Heart right ventricle (tissue), 16 donors: ENCODE data around the gene CXorf65. TPM values are rescaled to one million over a fixed set of nuclear protein-coding genes. Genes with fewer than 3 reads are reported as not detected.

Experiments
- ATAC-seq, 8 donors: fragments of 200-7000 bp; cut with Tn5 transposase; one replicate each; pipeline ENCODE4 v1.9.1; 2020; ENCODE audit warnings: mild to moderate bottlenecking in 8 of 8, moderate library complexity in 8 of 8, moderate number of reproducible peaks in 1 of 8
- DNase-seq, 2 donors: peaks; one replicate each; pipeline ENCODE4 v3.0.0-alpha.2; 2020
- H3K27ac ChIP-seq, 10 donors: fragments of 200-600 bp; sonication (generic) in 2 of 10; one replicate each; pipeline versions ENCODE4 v1.5.0 to v1.8.0; 2020 to 2022; ENCODE audit warnings: mild to moderate bottlenecking in 3 of 10
- H3K27me3 ChIP-seq, 7 donors: fragments of 200-600 bp; one replicate each; pipeline ENCODE4 v1.8.0; 2021 to 2022; ENCODE audit warnings: mild to moderate bottlenecking in 2 of 7
- H3K36me3 ChIP-seq, 9 donors: fragments of 200-600 bp; sonication (generic) in 1 of 9; one replicate each; pipeline versions ENCODE4 v1.5.0 to v1.8.0; 2020 to 2022; ENCODE audit warnings: mild to moderate bottlenecking in 2 of 9
- H3K4me1 ChIP-seq, 9 donors: fragments of 200-600 bp; sonication (generic) in 1 of 9; one replicate each; pipeline versions ENCODE4 v1.5.0 to v1.8.0; 2020 to 2022; ENCODE audit warnings: mild to moderate bottlenecking in 4 of 9
- H3K4me3 ChIP-seq, 10 donors: fragments of 200-600 bp; sonication (generic) in 2 of 10; one replicate each; pipeline versions ENCODE4 v1.5.0 to v1.8.0; 2020 to 2022; ENCODE audit warnings: mild to moderate bottlenecking in 7 of 10, moderate library complexity in 2 of 10
- H3K9me3 ChIP-seq, 11 donors: fragments of 200-600 bp in 10 of 11; sonication (generic) in 2 of 11; one replicate each; pipeline versions ENCODE4 v1.5.0 to v1.8.0; 2013 to 2022; ENCODE audit warnings: mild to moderate bottlenecking in 2 of 11, control low read depth in 1 of 11, moderate library complexity in 1 of 11
- WGBS, 2 donors: extraction: QIAGEN DNeasy Blood & Tissue Kit; methylation state at CpG; one replicate each; pipeline ENCODE4 v1.1.7; 2013; ENCODE audit warnings: inconsistent platforms in 1 of 2; 5-methylcytosine and 5-hydroxymethylcytosine counted together
- intact Hi-C, 10 donors: fragments of 100-400 bp; cut with DNase I; formaldehyde crosslinking; loops; one replicate each; pipeline versions ENCODE4 v1.11.1 to v1.14.2; 2022
- polyA plus RNA-seq, 2 donors: library from polyadenylated mRNA; stranded (reverse); fragments of 200-250 nt; gene quantifications; one replicate each; pipeline ENCODE4 v1.2.3, GENCODE V29; 2013
- total RNA-seq, 10 donors: library from RNA; stranded (reverse); fragmentation: NEBNext Ultra II Directional in 3 of 10; extraction: Animal tissue kit (Norgen Biotek cat#: 25700) in 3 of 10; gene quantifications; one replicate each; pipeline versions ENCODE4 v1.2.1 to v1.2.4, GENCODE V29; 2021 to 2023
- TF ChIP-seq, protein P1 (sequence below), 9 donors: fragments of 200-600 bp; sonication (generic) in 2 of 9; IDR thresholded peaks; one replicate each; pipeline versions ENCODE4 v1.5.0 to v1.8.0; 2021 to 2022; ENCODE audit warnings: antibody characterized with exemption in 9 of 9, mild to moderate bottlenecking in 5 of 9, moderate library complexity in 1 of 9
- donor health status: Arrhythmogenic right ventricular cardiomyopathy.
- donor health status: ischemic (EF 13 %, LVEDD 7.1; RV severe dilation, severe dysfunction).
- donor health status: healthy with polysubstance abuse.
- donor health status: DM: no; HTN: yes; CAD: no.
- donor health status: DM: no; HTN: no; CAD: no.
- donor health status: ischemic (EF 25% LVEDD 6.9; RV normal size, moderate dysfunction).
- donor health status: ischemic (EF 25% LVEDD 5.7; RV mildly dilated, moderate dysfunction).
- donor health status: healthy.
- donor health status: DM: yes; HTN: yes; CAD: no.
- donor health status: Ischemic cardiomyopathy.
- donor health status: ischemic (EF 35%, LVEDD 5.7; RV mildly dilated, moderate dysfunction).
- donor health status: nonischemic (EF 11% LVEDD 7.7; RV severe dilation, severe dysfunction).
- donor health status: DM: yes; HTN: yes; CAD: no.
- donor health status: PGD.
- donor health status: ischemic (EF 29% LVEDD 5.4; RV normal size, mild dysfunction).
- donor health status: nonischemic (EF 23%, LVEDD 6.1; RV moderate dilation, normal function).

CXorf65 gene
- total and polyA plus RNA-seq, 12 donors: not detected

DNA sequence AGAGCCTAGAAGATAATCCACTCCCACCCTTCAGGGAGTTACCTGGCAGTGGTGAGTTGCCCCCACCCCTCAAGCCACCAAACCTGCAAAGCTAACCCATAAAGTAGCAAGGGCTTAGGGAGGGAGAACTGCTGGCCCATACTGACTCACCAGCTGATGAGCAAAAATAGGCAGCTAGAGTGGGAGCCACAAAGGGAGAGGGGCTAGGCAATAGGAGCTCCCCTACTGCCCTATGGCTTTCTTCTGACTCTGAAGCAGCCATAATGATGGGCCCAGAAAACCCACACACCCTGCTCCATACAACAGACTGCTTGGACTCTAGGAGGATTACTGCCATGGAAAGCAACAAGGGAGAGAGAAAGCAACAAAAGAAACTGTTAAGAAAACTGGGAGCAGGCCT, 46.4 kb downstream of the CXorf65 start:
- intact Hi-C loops: no loop called here
- H3K27me3 ChIP-seq: peaks cover 0 to 20% (median 0%) of the 10 kb centered on the region in 7 donors
- DNase-seq: no peak
- H3K9me3 ChIP-seq: no peaks in the 10 kb centered on the region
- peaks cover 0 to 29% (median 0%) of the 10 kb centered on the region in 9 donors for H3K4me1 ChIP-seq
- H3K4me3 ChIP-seq: no peak overlapping the region
- ATAC-seq: no peak
- TF ChIP-seq, protein P1, sequence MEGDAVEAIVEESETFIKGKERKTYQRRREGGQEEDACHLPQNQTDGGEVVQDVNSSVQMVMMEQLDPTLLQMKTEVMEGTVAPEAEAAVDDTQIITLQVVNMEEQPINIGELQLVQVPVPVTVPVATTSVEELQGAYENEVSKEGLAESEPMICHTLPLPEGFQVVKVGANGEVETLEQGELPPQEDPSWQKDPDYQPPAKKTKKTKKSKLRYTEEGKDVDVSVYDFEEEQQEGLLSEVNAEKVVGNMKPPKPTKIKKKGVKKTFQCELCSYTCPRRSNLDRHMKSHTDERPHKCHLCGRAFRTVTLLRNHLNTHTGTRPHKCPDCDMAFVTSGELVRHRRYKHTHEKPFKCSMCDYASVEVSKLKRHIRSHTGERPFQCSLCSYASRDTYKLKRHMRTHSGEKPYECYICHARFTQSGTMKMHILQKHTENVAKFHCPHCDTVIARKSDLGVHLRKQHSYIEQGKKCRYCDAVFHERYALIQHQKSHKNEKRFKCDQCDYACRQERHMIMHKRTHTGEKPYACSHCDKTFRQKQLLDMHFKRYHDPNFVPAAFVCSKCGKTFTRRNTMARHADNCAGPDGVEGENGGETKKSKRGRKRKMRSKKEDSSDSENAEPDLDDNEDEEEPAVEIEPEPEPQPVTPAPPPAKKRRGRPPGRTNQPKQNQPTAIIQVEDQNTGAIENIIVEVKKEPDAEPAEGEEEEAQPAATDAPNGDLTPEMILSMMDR (IDR thresholded peaks at IDR 0.05): no peak
- peaks cover 0 to 54% (median 11%) of the 10 kb centered on the region in 9 donors for H3K36me3 ChIP-seq
- H3K27ac ChIP-seq: no peak overlapping the region

DNA sequence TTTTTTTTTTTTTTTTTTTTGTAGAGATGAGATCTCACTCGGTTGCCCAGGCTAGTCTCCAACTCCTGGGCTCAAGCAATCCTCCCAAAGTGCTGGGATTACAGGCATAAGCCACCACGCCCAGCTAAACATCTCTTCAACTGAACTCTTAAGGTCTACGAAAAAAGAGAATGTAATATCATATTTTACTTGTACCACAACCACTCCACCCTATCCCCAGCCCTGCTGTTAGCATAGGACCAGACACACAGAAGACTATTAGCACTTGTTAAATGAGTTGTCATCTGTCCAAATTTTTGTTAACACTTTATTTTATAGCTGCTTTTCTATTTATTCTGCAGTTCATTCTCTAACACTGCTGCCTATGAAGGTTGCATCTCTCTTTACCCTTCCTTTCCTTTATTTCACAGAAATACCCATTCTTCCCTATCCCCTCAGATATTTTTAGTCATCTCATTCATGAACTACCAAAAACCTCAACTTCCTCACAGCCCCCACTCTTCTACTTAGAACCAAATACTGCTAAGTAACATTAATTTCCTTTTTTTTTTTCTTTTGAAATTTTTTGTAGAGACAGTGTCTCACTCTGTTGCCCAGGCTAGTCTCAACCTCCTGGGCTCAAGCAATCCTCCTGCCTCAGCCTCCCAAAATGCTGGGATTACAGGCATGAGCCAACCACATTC, 48.6 kb downstream of the CXorf65 start:
- intact Hi-C loops: no loop called here
- no peak for DNase-seq

DNA sequence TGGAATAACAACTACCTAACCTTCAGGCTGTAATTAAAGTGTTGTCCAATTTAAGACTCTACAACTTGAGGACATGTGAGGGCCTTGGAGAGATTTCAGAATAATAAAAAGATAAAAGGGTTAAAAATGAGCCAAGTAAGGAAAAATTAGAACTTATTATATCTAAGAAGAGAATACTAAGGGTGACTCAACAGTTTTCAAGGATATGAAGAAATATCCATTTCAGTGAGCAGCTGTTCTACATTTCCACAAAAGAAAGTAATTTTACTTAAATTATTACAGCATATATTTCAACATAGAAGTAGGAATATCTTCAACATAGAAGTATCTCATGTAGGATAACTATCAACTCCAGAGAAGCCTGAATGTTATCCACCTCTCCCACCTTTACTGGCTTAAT, 49.7 kb downstream of the CXorf65 start:
- intact Hi-C loops: no loop called here
- peaks cover 0 to 20% (median 0%) of the 10 kb centered on the region in 7 donors for H3K27me3 ChIP-seq

More for the DNA sequence above, 48.6 kb downstream of the CXorf65 start:
- no peak for ATAC-seq
- Histone ChIP-seq H3K27me3 (peaks cover 0 to 20% (median 0%) of the 10 kb centered on the region in 7 donors), H3K36me3 (peaks cover 0 to 54% (median 11%) of the 10 kb centered on the region in 9 donors), H3K9me3 (no peaks in the 10 kb centered on the region), H3K4me3 (no peak overlapping the region), H3K27ac (no peak overlapping the region), H3K4me1 (peaks cover 0 to 29% (median 0%) of the 10 kb centered on the region in 9 donors)
- TF ChIP-seq, protein P1 (IDR thresholded peaks at IDR 0.05): no peak
- 92 to 93% methylated on average over 3 of the region's 3 CpGs for WGBS, 2 donors

More for the DNA sequence above, 49.7 kb downstream of the CXorf65 start:
- Histone ChIP-seq H3K27ac (no peak overlapping the region), H3K4me1 (peaks cover 0 to 34% (median 0%) of the 10 kb centered on the region in 9 donors), H3K9me3 (no peaks in the 10 kb centered on the region), H3K4me3 (no peak overlapping the region), H3K36me3 (peaks cover 0 to 44% (median 9%) of the 10 kb centered on the region in 9 donors)
- ATAC-seq: no peak
- TF ChIP-seq, protein P1 (IDR thresholded peaks at IDR 0.05): no peak
- no peak for DNase-seq

Other genes starting within 250 kb of the CXorf65 start
- gene TEX11, start 198.0 kb downstream of the CXorf65 start, total RNA-seq: under 1 TPM in 1 of 10 donors, not detected in 9; 0.19 TPM
- not detected for gene TEX11, start 198.0 kb downstream of the CXorf65 start, polyA plus RNA-seq
- not detected for gene SLC7A3, start 175.6 kb downstream of the CXorf65 start, total RNA-seq
- not detected for gene SLC7A3, start 175.6 kb downstream of the CXorf65 start, polyA plus RNA-seq
- 10 to 100 TPM; 41.5 to 54.0 (median 49.4) TPM for gene SNX12, start 38.4 kb downstream of the CXorf65 start, total RNA-seq
- 10 to 100 TPM; 22.5 to 36.2 TPM for gene SNX12, start 38.4 kb downstream of the CXorf65 start, polyA plus RNA-seq
- 10 to 100 TPM; 29.5 to 67.8 (median 37.5) TPM for gene FOXO4, start 10.9 kb downstream of the CXorf65 start, total RNA-seq
- 10 to 100 TPM; 12.2 to 21.5 TPM for gene FOXO4, start 10.9 kb downstream of the CXorf65 start, polyA plus RNA-seq
- 10 to 100 TPM in 1 of 10 donors, 1 to 10 TPM in 6, under 1 TPM in 3; 0.57 to 15.3 (median 2.0) TPM for gene IL2RG, start 4.8 kb upstream of the CXorf65 start, total RNA-seq
- 1 to 10 TPM; 1.3 to 1.7 TPM for gene IL2RG, start 4.8 kb upstream of the CXorf65 start, polyA plus RNA-seq
- 10 to 100 TPM; 22.4 to 35.1 (median 28.9) TPM for gene MED12, start 11.9 kb upstream of the CXorf65 start, total RNA-seq
- gene MED12, start 11.9 kb upstream of the CXorf65 start, polyA plus RNA-seq: 10 to 100 TPM in 1 of 2 donors, 1 to 10 TPM in 1; 6.1 to 10.8 TPM
- under 1 TPM; 0.23 to 0.94 (median 0.55) TPM for gene NLGN3, start 38.1 kb upstream of the CXorf65 start, total RNA-seq
- gene NLGN3, start 38.1 kb upstream of the CXorf65 start, polyA plus RNA-seq: under 1 TPM; 0.16 to 0.51 TPM
- gene GJB1, start 116.5 kb upstream of the CXorf65 start, total RNA-seq: not detected
- not detected for gene GJB1, start 116.5 kb upstream of the CXorf65 start, polyA plus RNA-seq
- 10 to 100 TPM; 10.3 to 18.7 (median 16.5) TPM for gene ZMYM3, start 147.4 kb upstream of the CXorf65 start, total RNA-seq
- 1 to 10 TPM; 4.4 to 6.2 TPM for gene ZMYM3, start 147.4 kb upstream of the CXorf65 start, polyA plus RNA-seq
- gene NONO, start 176.9 kb upstream of the CXorf65 start, total RNA-seq: 100 to 1,000 TPM in 9 of 10 donors, 10 to 100 TPM in 1; 99.3 to 145 (median 114) TPM
- 10 to 100 TPM; 55.0 to 90.3 TPM for gene NONO, start 176.9 kb upstream of the CXorf65 start, polyA plus RNA-seq
- 100 to 1,000 TPM in 2 of 10 donors, 10 to 100 TPM in 8; 85.6 to 150 (median 94.1) TPM for gene ITGB1BP2, start 195.0 kb upstream of the CXorf65 start, total RNA-seq
- gene ITGB1BP2, start 195.0 kb upstream of the CXorf65 start, polyA plus RNA-seq: 100 to 1,000 TPM in 1 of 2 donors, 10 to 100 TPM in 1; 45.9 to 106 TPM